Common myeloid progenitor, CD34-positive (primary cell): ENCODE results near the gene KRT75.

ENCODE experiments used
- CTCF ChIA-PET: fragments of 350-600 bp; sonication (Branson Sonifier 250); formaldehyde crosslinking; loops from one replicate; lab custom pipeline; 2021; ENCODE audit warnings: antibody characterized with exemption; lab: Charles Lee
- POLR2A ChIA-PET: fragments of 350-600 bp; sonication (Branson Sonifier 250); formaldehyde crosslinking; loops from one replicate; lab custom pipeline; 2021; ENCODE audit warnings: antibody characterized with exemption; lab: Charles Lee
- DNase-seq, 3 donors: peaks; one replicate each; pipeline versions ENCODE4 v3.0.0 to v3.0.0-alpha.2; 2013
- H3K27ac ChIP-seq, 2 experiments: 1 replicate in 1 of 2; 2 replicates in 1 of 2; pipeline ENCODE4 v1.7.0; 2013; ENCODE audit warnings: inconsistent platforms in 2 of 2, low read length in 2 of 2, mild to moderate bottlenecking in 2 of 2, low read depth in 1 of 2, moderate library complexity in 1 of 2; ENCODE audit not compliant: severe bottlenecking in 2 of 2, insufficient read depth in 1 of 2, poor library complexity in 1 of 2
- H3K27me3 ChIP-seq, 5 experiments: replicated peaks in 2 of 5; 1 replicate in 3 of 5; 2 replicates in 2 of 5; pipeline versions ENCODE4 v1.6.1 to v1.7.0; 2013; ENCODE audit warnings: low read length in 4 of 5, mild to moderate bottlenecking in 2 of 5, moderate library complexity in 2 of 5, inconsistent platforms in 1 of 5; ENCODE audit not compliant: insufficient read depth in 5 of 5, control insufficient read depth in 4 of 5
- H3K36me3 ChIP-seq, 4 experiments: 1 replicate in 2 of 4; 2 replicates in 2 of 4; pipeline versions ENCODE4 v1.6.1 to v1.7.0; 2013; ENCODE audit warnings: low read length in 3 of 4, control low read depth in 1 of 4, mild to moderate bottlenecking in 1 of 4; ENCODE audit not compliant: control insufficient read depth in 4 of 4, insufficient read depth in 4 of 4
- H3K4me1 ChIP-seq, 4 experiments: 1 replicate in 3 of 4; 2 replicates in 1 of 4; pipeline versions ENCODE4 v1.6.1 to v1.7.1; 2013; ENCODE audit warnings: low read length in 3 of 4, mild to moderate bottlenecking in 3 of 4, control low read depth in 1 of 4, inconsistent platforms in 1 of 4, moderate library complexity in 1 of 4; ENCODE audit not compliant: control insufficient read depth in 4 of 4, insufficient read depth in 4 of 4; ENCODE audit errors: control extremely low read depth in 1 of 4
- H3K4me3 ChIP-seq, 7 experiments: 1 replicate in 4 of 7; 2 replicates in 3 of 7; pipeline versions ENCODE4 v1.5.1 to v1.7.0; 2013; ENCODE audit warnings: mild to moderate bottlenecking in 7 of 7, low read length in 6 of 7, moderate library complexity in 6 of 7, inconsistent platforms in 2 of 7, low read depth in 2 of 7, control low read depth in 1 of 7; ENCODE audit not compliant: insufficient read depth in 4 of 7, control insufficient read depth in 1 of 7; ENCODE audit errors: extremely low read depth in 1 of 7
- H3K9me3 ChIP-seq, 5 experiments: 1 replicate in 4 of 5; 2 replicates in 1 of 5; pipeline versions ENCODE4 v1.6.1 to v1.7.1; 2013; ENCODE audit warnings: low read length in 4 of 5, mild to moderate bottlenecking in 2 of 5, inconsistent platforms in 1 of 5, low read depth in 1 of 5, moderate library complexity in 1 of 5; ENCODE audit not compliant: control insufficient read depth in 4 of 5, insufficient read depth in 2 of 5; ENCODE audit errors: control extremely low read depth in 1 of 5
- WGBS: methylation state at CpG from one replicate; pipeline ENCODE4 v1.1.5; 2013; ENCODE audit not compliant: insufficient coverage; 5-methylcytosine and 5-hydroxymethylcytosine counted together

KRT75 gene

GRCh38 chr12:52427083-52427482 is 7.1 kb downstream of the KRT75 start:
- no peak for DNase-seq
- Histone ChIP-seq H3K27me3 (peaks cover 0 to 35% (median 12%) of the 10 kb centered on the region in 5 experiments), H3K36me3 (no peaks in the 10 kb centered on the region), H3K27ac (no peak overlapping the region), H3K4me3 (no peak overlapping the region), H3K4me1 (no peaks in the 10 kb centered on the region), H3K9me3 (no peaks in the 10 kb centered on the region)
- POLR2A ChIA-PET: no interaction called here
- CTCF ChIA-PET: interaction anchor here (1.3 to 2.9 kb wide), 4 partner anchors 9 to 14 kb away, joined by 3 to 9 read pairs (median 4); no protein-coding TSS in a partner anchor
- no CpG with 5 or more reads among the region's 1 CpG for WGBS

GRCh38 chr12:52426034-52426433 is 8.1 kb downstream of the KRT75 start:
- 95% methylated on average over 2 of the region's 2 CpGs for WGBS
- Histone ChIP-seq H3K36me3 (no peaks in the 10 kb centered on the region), H3K27ac (no peak overlapping the region), H3K4me3 (no peak overlapping the region), H3K4me1 (no peaks in the 10 kb centered on the region), H3K27me3 (peaks cover 0 to 27% (median 19%) of the 10 kb centered on the region in 5 experiments), H3K9me3 (no peaks in the 10 kb centered on the region)
- POLR2A ChIA-PET: no interaction called here
- DNase-seq: no peak
- CTCF ChIA-PET: interaction anchor here (2.9 kb wide), 1 partner anchor 13 kb away, joined by 9 read pairs; no protein-coding TSS in a partner anchor

GRCh38 chr12:52425466-52425865 is 8.7 kb downstream of the KRT75 start:
- WGBS: 85% methylated on average over 5 of the region's 5 CpGs
- no peak for DNase-seq
- Histone ChIP-seq H3K9me3 (no peaks in the 10 kb centered on the region), H3K4me1 (no peaks in the 10 kb centered on the region), H3K36me3 (no peaks in the 10 kb centered on the region), H3K4me3 (no peak overlapping the region), H3K27me3 (peaks cover 0 to 25% (median 17%) of the 10 kb centered on the region in 5 experiments), H3K27ac (no peak overlapping the region)
- POLR2A ChIA-PET: no interaction called here
- CTCF ChIA-PET: interaction anchor here (2.9 kb wide), 1 partner anchor 12 kb away, joined by 9 read pairs; no protein-coding TSS in a partner anchor

- WGBS: 89% methylated on average over 10 of the region's 11 CpGs
- Histone ChIP-seq H3K27ac (no peak overlapping the region), H3K27me3 (peaks cover 0 to 17% (median 9%) of the 10 kb centered on the region in 5 experiments), H3K36me3 (no peaks in the 10 kb centered on the region), H3K4me1 (no peaks in the 10 kb centered on the region), H3K4me3 (no peak overlapping the region), H3K9me3 (no peaks in the 10 kb centered on the region)
- no peak for DNase-seq
- POLR2A ChIA-PET: no interaction called here
- CTCF ChIA-PET: no interaction called here
These were observed 10.3 kb downstream of the KRT75 start for GRCh38 chr12:52423661-52424500.

GRCh38 chr12:52423035-52423434 is 11.1 kb downstream of the KRT75 start:
- WGBS: 83% methylated on average over 6 of the region's 6 CpGs
- ChIA-PET POLR2A (no interaction called here), CTCF (no interaction called here)
- Histone ChIP-seq H3K36me3 (no peaks in the 10 kb centered on the region), H3K4me1 (no peaks in the 10 kb centered on the region), H3K27ac (no peak overlapping the region), H3K4me3 (no peak overlapping the region), H3K27me3 (peaks cover 0 to 14% (median 4%) of the 10 kb centered on the region in 5 experiments), H3K9me3 (no peaks in the 10 kb centered on the region)
- no peak for DNase-seq

GRCh38 chr12:52419656-52420055 is 14.5 kb downstream of the KRT75 start:
- Histone ChIP-seq H3K4me1 (no peaks in the 10 kb centered on the region), H3K36me3 (no peaks in the 10 kb centered on the region), H3K4me3 (no peak overlapping the region), H3K27ac (no peak overlapping the region), H3K9me3 (no peaks in the 10 kb centered on the region), H3K27me3 (peaks cover 0 to 16% (median 6%) of the 10 kb centered on the region in 5 experiments)
- ChIA-PET CTCF (no interaction called here), POLR2A (no interaction called here)
- no CpG with 5 or more reads among the region's 1 CpG for WGBS
- no peak for DNase-seq

- peaks cover 0 to 16% (median 6%) of the 10 kb centered on the region in 5 experiments for H3K27me3 ChIP-seq
- CTCF ChIA-PET: interaction anchor here (1.4 kb wide), 1 partner anchor 9 kb away, joined by 5 read pairs; no protein-coding TSS in a partner anchor
- POLR2A ChIA-PET: no interaction called here
- WGBS: 92% methylated on average over 4 of the region's 4 CpGs
- no peak overlapping the region for H3K4me3 ChIP-seq
- H3K36me3 ChIP-seq: no peaks in the 10 kb centered on the region
- DNase-seq: no peak
- no peaks in the 10 kb centered on the region for H3K9me3 ChIP-seq
- H3K27ac ChIP-seq: no peak overlapping the region
- no peaks in the 10 kb centered on the region for H3K4me1 ChIP-seq
These were observed 15.5 kb downstream of the KRT75 start for GRCh38 chr12:52418576-52419110.
